CD14-positive monocyte (primary cell): ENCODE data around the gene GTF3A. TPM values are rescaled to one million over a fixed set of nuclear protein-coding genes. Genes with fewer than 3 reads are reported as not detected.
A peak's percentile ranks its signal among the peaks of the same experiment; 100 is the strongest.

Source experiments
- DNase-seq, 3 donors: peaks; one replicate each; pipeline ENCODE4 v3.0.0-alpha.2; 2011 to 2022
- H2AFZ ChIP-seq: 2 replicates; pipeline ENCODE4 v1.6.0; 2012; ENCODE audit warnings: mild to moderate bottlenecking, low read depth, low read length, inconsistent platforms; ENCODE audit not compliant: insufficient read depth, poor library complexity, severe bottlenecking
- H3K27ac ChIP-seq, 2 donors: 1 replicate in 1 of 2; 2 replicates in 1 of 2; pipeline ENCODE4 v1.5.1; 2012 to 2013; ENCODE audit warnings: low read length in 2 of 2, control low read depth in 1 of 2, inconsistent platforms in 1 of 2, low read depth in 1 of 2, mild to moderate bottlenecking in 1 of 2
- H3K27me3 ChIP-seq, 2 donors: one replicate each; pipeline versions ENCODE4 v1.6.0 to v1.6.1; 2011 to 2013; ENCODE audit warnings: low read length in 2 of 2; ENCODE audit not compliant: control insufficient read depth in 2 of 2, insufficient read depth in 2 of 2
- H3K36me3 ChIP-seq, 2 donors: replicated peaks in 1 of 2; 1 replicate in 1 of 2; 2 replicates in 1 of 2; pipeline versions ENCODE4 v1.5.1 to v1.6.1; 2012 to 2013; ENCODE audit warnings: low read length in 2 of 2, control low read depth in 1 of 2, inconsistent platforms in 1 of 2, mild to moderate bottlenecking in 1 of 2; ENCODE audit not compliant: insufficient read depth in 2 of 2, control insufficient read depth in 1 of 2
- H3K4me1 ChIP-seq, 2 donors: 1 replicate in 1 of 2; 2 replicates in 1 of 2; pipeline versions ENCODE4 v1.5.1 to v1.6.1; 2012 to 2013; ENCODE audit warnings: low read length in 2 of 2, control low read depth in 1 of 2, inconsistent platforms in 1 of 2, mild to moderate bottlenecking in 1 of 2, moderate library complexity in 1 of 2; ENCODE audit not compliant: insufficient read depth in 2 of 2, control insufficient read depth in 1 of 2
- H3K4me2 ChIP-seq: replicated peaks from 2 replicates; pipeline ENCODE3; 2012; ENCODE audit warnings: low read length, moderate library complexity, mild to moderate bottlenecking; ENCODE audit not compliant: poor library complexity, severe bottlenecking; ENCODE audit errors: extremely low read depth
- H3K4me3 ChIP-seq, 3 experiments: fragments of 200-600 bp in 1 of 3; sonication (generic) in 1 of 3; replicated peaks in 1 of 3; 1 replicate in 2 of 3; 2 replicates in 1 of 3; pipeline ENCODE4 v1.5.1; 2011 to 2013; ENCODE audit warnings: low read length in 3 of 3, mild to moderate bottlenecking in 3 of 3, control low read depth in 2 of 3, low read depth in 2 of 3, inconsistent platforms in 1 of 3, moderate library complexity in 1 of 3
- H3K79me2 ChIP-seq: 2 replicates; pipeline ENCODE4 v1.6.0; 2012; ENCODE audit warnings: mild to moderate bottlenecking, control low read depth, inconsistent platforms, low read length, moderate library complexity; ENCODE audit not compliant: insufficient read depth
- H3K9ac ChIP-seq: 2 replicates; pipeline ENCODE4 v1.6.0; 2017; ENCODE audit warnings: low read length, mild to moderate bottlenecking; ENCODE audit not compliant: insufficient read depth, poor library complexity, severe bottlenecking
- H3K9me3 ChIP-seq, 2 donors: replicated peaks in 1 of 2; 1 replicate in 1 of 2; 2 replicates in 1 of 2; pipeline versions ENCODE4 v1.5.1 to v1.6.1; 2012 to 2013; ENCODE audit warnings: low read length in 2 of 2, control low read depth in 1 of 2; ENCODE audit not compliant: control insufficient read depth in 1 of 2, insufficient read depth in 1 of 2
- H4K20me1 ChIP-seq: 2 replicates; pipeline ENCODE4 v1.6.0; 2012; ENCODE audit warnings: mild to moderate bottlenecking, low read length, control low read depth, moderate library complexity; ENCODE audit not compliant: insufficient read depth
- H3K27ac Mint-ChIP-seq, 7 donors: one replicate each; pipeline ENCODE4 v1.8.0; 2020; ENCODE audit warnings: mild to moderate bottlenecking in 7 of 7, mixed read lengths in 7 of 7, moderate library complexity in 6 of 7, inconsistent platforms in 2 of 7
- H3K27me3 Mint-ChIP-seq, 3 donors: one replicate each; pipeline ENCODE4 v1.8.0; 2021 to 2022; ENCODE audit warnings: low read depth in 3 of 3, mild to moderate bottlenecking in 3 of 3, mixed read lengths in 3 of 3, moderate library complexity in 3 of 3, inconsistent platforms in 1 of 3
- H3K36me3 Mint-ChIP-seq, 2 donors: one replicate each; pipeline ENCODE4 v1.8.0; 2020; ENCODE audit warnings: mixed read lengths in 2 of 2, inconsistent platforms in 1 of 2, mild to moderate bottlenecking in 1 of 2
- H3K4me1 Mint-ChIP-seq: one replicate; pipeline ENCODE4 v1.8.0; 2020; ENCODE audit warnings: mild to moderate bottlenecking, mixed read lengths
- H3K4me3 Mint-ChIP-seq, 2 donors: one replicate each; pipeline ENCODE4 v1.8.0; 2020; ENCODE audit warnings: mild to moderate bottlenecking in 2 of 2, mixed read lengths in 2 of 2, moderate library complexity in 1 of 2
- H3K9me3 Mint-ChIP-seq, 7 donors: one replicate each; pipeline ENCODE4 v1.8.0; 2020 to 2022; ENCODE audit warnings: mixed read lengths in 7 of 7, mild to moderate bottlenecking in 6 of 7, moderate library complexity in 6 of 7, inconsistent platforms in 2 of 7
- WGBS: methylation state at CpG from one replicate; pipeline ENCODE4 v1.1.5; 2013; ENCODE audit warnings: missing lambda C conversion rate; ENCODE audit not compliant: insufficient coverage; 5-methylcytosine and 5-hydroxymethylcytosine counted together
- intact Hi-C, 2 donors: fragments of 100-400 bp; cut with micrococcal nuclease; formaldehyde crosslinking; loops; one replicate each; pipeline versions ENCODE4 v1.15.0 to v1.15.1; 2023
- polyA minus RNA-seq: library from RNA; depleted of rRNA, polyadenylated mRNA; stranded (reverse); fragments of >200 nt; gene quantifications from 2 replicates; pipeline ENCODE4 v1.2.3, GENCODE V29; 2012
- polyA plus RNA-seq, 3 donors: library from polyadenylated mRNA; depleted of rRNA in 1 of 3; unstranded in 2 of 3; stranded (reverse) in 1 of 3; fragments of 300-500 nt in 2 of 3; fragments of >200 nt in 1 of 3; fragmentation: Illumina TruSeq in 2 of 3; gene quantifications; 1 replicate in 2 of 3; 2 replicates in 1 of 3; pipeline ENCODE4 v1.2.3, GENCODE V29; 2012 to 2021
- total RNA-seq, 12 experiments: library from RNA in 1 of 12; stranded (reverse) in 1 of 12; fragments of 120-200 nt in 1 of 12; gene quantifications; one replicate each; pipeline ENCODE4 v1.2.4 and lab custom pipeline; 2013 to 2026; ENCODE audit warnings: mixed read lengths in 6 of 12, inconsistent platforms in 1 of 12
- TF ChIP-seq, protein P1 (sequence below): fragments of 200-600 bp; IDR thresholded peaks from one replicate; pipeline ENCODE4 v1.8.0; 2022; ENCODE audit warnings: antibody characterized with exemption, mild to moderate bottlenecking

The GTF3A gene
- 128 TPM for total RNA-seq (2013)
- polyA plus RNA-seq, result 100 to 1,000 TPM in 2 of 3 donors, 10 to 100 TPM in 1; 88.8 to 259 (median 179) TPM
- 71.2 and 131 TPM in 2 replicates for polyA minus RNA-seq
- total RNA-seq (lab: John Stamatoyannopoulos, UW), result 5.4 to 81.3 (median 52.5) reads per million in 11 experiments

DNA sequence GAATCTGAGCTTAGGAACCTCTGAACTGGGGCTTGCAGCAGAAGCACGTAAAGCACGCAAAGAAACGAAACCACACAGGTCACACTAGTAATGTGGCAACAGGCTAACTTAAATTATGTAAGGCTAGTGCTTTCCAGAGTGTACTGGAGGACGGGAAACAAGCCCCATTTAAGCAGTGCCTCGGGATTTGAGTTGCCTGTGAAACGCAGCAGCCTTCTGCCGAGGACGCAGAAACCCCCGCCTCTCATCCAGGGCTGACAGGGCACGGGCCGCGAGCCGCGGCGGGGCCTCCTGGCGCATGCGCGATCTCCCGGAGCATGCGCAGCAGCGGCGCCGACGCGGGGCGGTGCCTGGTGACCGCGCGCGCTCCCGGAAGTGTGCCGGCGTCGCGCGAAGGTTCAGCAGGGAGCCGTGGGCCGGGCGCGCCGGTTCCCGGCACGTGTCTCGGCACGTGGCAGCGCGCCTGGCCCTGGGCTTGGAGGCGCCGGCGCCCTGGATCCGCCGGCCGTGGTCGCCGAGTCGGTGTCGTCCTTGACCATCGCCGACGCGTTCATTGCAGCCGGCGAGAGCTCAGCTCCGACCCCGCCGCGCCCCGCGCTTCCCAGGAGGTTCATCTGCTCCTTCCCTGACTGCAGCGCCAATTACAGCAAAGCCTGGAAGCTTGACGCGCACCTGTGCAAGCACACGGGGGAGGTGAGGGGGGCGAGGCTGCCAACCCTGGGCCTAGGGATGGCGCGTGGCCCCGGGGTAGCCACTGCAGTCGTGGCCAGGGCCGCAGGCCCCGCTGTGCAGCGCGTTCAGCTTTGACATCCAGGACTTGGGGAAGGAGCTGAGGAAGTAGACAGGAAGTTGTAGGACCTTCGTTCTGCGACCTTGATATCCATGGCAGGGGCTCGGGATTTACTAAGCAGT lies at the start of gene GTF3A:
GTF3A (plus strand) TSS at position 374 of the 912 bp plus-strand sequence.
- intact Hi-C loops, result loop anchor here in 1 of 2 donors (2.0 to 10.0 kb wide), 3 partner anchors 58 to 200 kb away; partner anchors contain the start of genes LNX2, POLR1D and RPL21

DNA sequence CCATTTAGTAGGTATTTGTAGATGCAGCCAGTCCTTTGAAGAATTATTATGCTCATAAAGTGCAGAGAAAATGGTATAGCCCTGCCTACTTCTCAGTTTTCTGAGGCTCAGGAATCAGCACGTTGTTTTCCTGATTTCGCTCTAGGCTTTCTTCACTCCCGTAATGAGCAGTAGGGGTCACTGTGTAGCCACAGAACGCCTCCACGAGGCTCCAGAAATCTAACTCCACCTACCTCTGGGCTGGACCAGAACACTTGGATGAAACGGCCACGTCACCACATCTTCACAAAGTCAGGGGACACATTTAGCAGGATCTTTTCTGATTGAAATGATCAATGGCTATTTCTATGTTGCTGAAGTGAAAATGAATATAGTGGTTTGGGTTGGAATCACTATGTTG lies 49.8 kb upstream of the GTF3A start:
- TF ChIP-seq, protein P1, sequence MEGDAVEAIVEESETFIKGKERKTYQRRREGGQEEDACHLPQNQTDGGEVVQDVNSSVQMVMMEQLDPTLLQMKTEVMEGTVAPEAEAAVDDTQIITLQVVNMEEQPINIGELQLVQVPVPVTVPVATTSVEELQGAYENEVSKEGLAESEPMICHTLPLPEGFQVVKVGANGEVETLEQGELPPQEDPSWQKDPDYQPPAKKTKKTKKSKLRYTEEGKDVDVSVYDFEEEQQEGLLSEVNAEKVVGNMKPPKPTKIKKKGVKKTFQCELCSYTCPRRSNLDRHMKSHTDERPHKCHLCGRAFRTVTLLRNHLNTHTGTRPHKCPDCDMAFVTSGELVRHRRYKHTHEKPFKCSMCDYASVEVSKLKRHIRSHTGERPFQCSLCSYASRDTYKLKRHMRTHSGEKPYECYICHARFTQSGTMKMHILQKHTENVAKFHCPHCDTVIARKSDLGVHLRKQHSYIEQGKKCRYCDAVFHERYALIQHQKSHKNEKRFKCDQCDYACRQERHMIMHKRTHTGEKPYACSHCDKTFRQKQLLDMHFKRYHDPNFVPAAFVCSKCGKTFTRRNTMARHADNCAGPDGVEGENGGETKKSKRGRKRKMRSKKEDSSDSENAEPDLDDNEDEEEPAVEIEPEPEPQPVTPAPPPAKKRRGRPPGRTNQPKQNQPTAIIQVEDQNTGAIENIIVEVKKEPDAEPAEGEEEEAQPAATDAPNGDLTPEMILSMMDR, result peak; percentile 72
- peak overlapping the region in 1 of 7 donors; percentile 38 for H3K27ac Mint-ChIP-seq
- Histone ChIP-seq H3K36me3 (no peaks in the 10 kb centered on the region), H3K27ac (no peak overlapping the region), H3K4me3 (no peak overlapping the region), H3K4me2 (no peak overlapping the region), H3K27me3 (peaks cover 0 to 5% of the 10 kb centered on the region in 2 donors), H3K9ac (no peak overlapping the region), H4K20me1 (no peaks in the 10 kb centered on the region), H3K9me3 (no peaks in the 10 kb centered on the region), H2AFZ (no peak overlapping the region), H3K79me2 (no peaks in the 10 kb centered on the region), H3K4me1 (no peaks in the 10 kb centered on the region)
- H3K4me3 Mint-ChIP-seq, result no peak overlapping the region
- peaks cover 5% of the 10 kb centered on the region for H3K4me1 Mint-ChIP-seq
- 0% methylated on average over 3 of the region's 7 CpGs for WGBS
- H3K9me3 Mint-ChIP-seq, result no peaks in the 10 kb centered on the region
- intact Hi-C loops, result loop anchor here (2.0 to 10.0 kb wide), 3 partner anchors 160 to 613 kb away; partner anchors contain the start of gene URAD (in 1 of the 2)
- DNase-seq, result peak; percentile 64 to 69 (median 65)
- H3K36me3 Mint-ChIP-seq, result no peaks in the 10 kb centered on the region
- peaks cover 1 to 14% (median 4%) of the 10 kb centered on the region in 3 donors for H3K27me3 Mint-ChIP-seq

More for the DNA sequence above, at the start of gene GTF3A:
- H3K4me3 ChIP-seq, result peak within 1 kb of the TSS; percentile 61 to 94 (median 80)
- 3% methylated on average over 82 of the region's 85 CpGs for WGBS
- peak within 1 kb of the TSS; percentile 84 for H2AFZ ChIP-seq
- TF ChIP-seq, protein P1, result no peak
- H3K9me3 ChIP-seq, result no peaks in the 10 kb centered on the region
- DNase-seq, result peak; percentile 85 to 90 (median 86)
- H3K27ac ChIP-seq, result peak within 1 kb of the TSS; percentile 86 to 94
- Mint-ChIP-seq H3K36me3 (peaks cover 12 to 23% of the 10 kb centered on the region in 2 donors), H3K4me3 (peak within 1 kb of the TSS; percentile 74 to 93), H3K27me3 (peaks cover 0 to 2% (median 1%) of the 10 kb centered on the region in 3 donors), H3K27ac (peak within 1 kb of the TSS; percentile 92 to 99 (median 98)), H3K4me1 (peaks cover 40% of the 10 kb centered on the region), H3K9me3 (no peaks in the 10 kb centered on the region)
- H3K4me2 ChIP-seq, result peak within 1 kb of the TSS; percentile 77
- H4K20me1 ChIP-seq, result peaks cover 13% of the 10 kb centered on the region
- peaks cover 11 to 15% of the 10 kb centered on the region in 2 donors for H3K36me3 ChIP-seq
- H3K27me3 ChIP-seq, result no peaks in the 10 kb centered on the region
- H3K79me2 ChIP-seq, result peaks cover 40% of the 10 kb centered on the region
- H3K9ac ChIP-seq, result peak within 1 kb of the TSS; percentile 71
- peaks cover 45 to 51% of the 10 kb centered on the region in 2 donors for H3K4me1 ChIP-seq
